Measurements from ENCODE around the gene MAP4K2.
A peak's percentile ranks its signal among the peaks of the same experiment; 100 is the strongest.

GRCh38 chr11:64844330-64845128 lies 41.5 kb upstream of the MAP4K2 start, which contains the start of gene CDC42BPG:
- TF ChIP-seq CTCF (IDR thresholded peaks at IDR 0.05; ENCODE audit: borderline replicate concordance, extremely low read depth, low read length, poor library complexity, severe bottlenecking) (peak; percentile 60), EZH2 (IDR thresholded peaks at IDR 0.05; ENCODE audit: borderline replicate concordance, low read depth, low read length, severe bottlenecking) (no peak)
